Lung (tissue), 12 donors: Measurements from ENCODE around the gene POU4F1. TPM values are rescaled to one million over a fixed set of nuclear protein-coding genes. Genes with fewer than 3 reads are reported as not detected.

Experiments
- ATAC-seq: fragments of 200-7000 bp; cut with Tn5 transposase; one replicate; pipeline ENCODE4 v1.9.1; 2020; ENCODE audit warnings: moderate number of reproducible peaks; ENCODE audit not compliant: insufficient read depth, low FRiP score
- DNase-seq, 3 donors: peaks; one replicate each; pipeline ENCODE4 v3.0.0-alpha.2; 2013 to 2017
- H3K27ac ChIP-seq, 2 donors: one replicate each; pipeline ENCODE4 v1.5.1; 2013; ENCODE audit warnings: mild to moderate bottlenecking in 2 of 2, moderate library complexity in 2 of 2, control low read depth in 1 of 2, inconsistent platforms in 1 of 2, low read depth in 1 of 2, low read length in 1 of 2
- H3K27me3 ChIP-seq, 3 donors: one replicate each; pipeline ENCODE4 v1.5.1; 2013; ENCODE audit warnings: low read length in 2 of 3; ENCODE audit not compliant: control insufficient read depth in 3 of 3, insufficient read depth in 3 of 3
- H3K36me3 ChIP-seq, 4 donors: one replicate each; pipeline ENCODE4 v1.5.1; 2013; ENCODE audit warnings: low read length in 4 of 4, mild to moderate bottlenecking in 1 of 4, moderate library complexity in 1 of 4; ENCODE audit not compliant: control insufficient read depth in 4 of 4, insufficient read depth in 4 of 4
- H3K4me1 ChIP-seq, 5 donors: one replicate each; pipeline ENCODE4 v1.5.1; 2013; ENCODE audit warnings: low read length in 5 of 5, mild to moderate bottlenecking in 2 of 5, moderate library complexity in 1 of 5; ENCODE audit not compliant: control insufficient read depth in 5 of 5, insufficient read depth in 5 of 5
- H3K4me3 ChIP-seq: one replicate; pipeline ENCODE4 v1.5.1; 2013; ENCODE audit warnings: mild to moderate bottlenecking, control low read depth, moderate library complexity
- H3K9ac ChIP-seq, 2 donors: one replicate each; pipeline ENCODE4 v1.5.1; 2013; ENCODE audit warnings: low read length in 2 of 2, control low read depth in 1 of 2; ENCODE audit not compliant: insufficient read depth in 1 of 2
- H3K9me3 ChIP-seq, 4 donors: one replicate each; pipeline ENCODE4 v1.5.1; 2013; ENCODE audit warnings: low read length in 3 of 4, mild to moderate bottlenecking in 1 of 4, moderate library complexity in 1 of 4; ENCODE audit not compliant: control insufficient read depth in 4 of 4, insufficient read depth in 3 of 4
- WGBS, 2 donors: extraction: QIAGEN DNeasy Blood & Tissue Kit; methylation state at CpG; one replicate each; pipeline ENCODE4 v1.1.7; 2013; 5-methylcytosine and 5-hydroxymethylcytosine counted together
- polyA plus RNA-seq, 2 donors: library from polyadenylated mRNA; stranded (reverse); fragments of 200-250 nt; gene quantifications; one replicate each; pipeline ENCODE4 v1.2.1, GENCODE V29; 2013
- total RNA-seq, 2 donors: library from RNA; depleted of rRNA in 1 of 2; stranded (reverse); fragments of >200 nt in 1 of 2; gene quantifications; one replicate each; pipeline ENCODE4 v1.2.1, GENCODE V29; 2014 to 2021
- TF ChIP-seq, protein P1 (sequence below): IDR thresholded peaks from 2 replicates; pipeline ENCODE4 v1.5.1; 2012; ENCODE audit warnings: mild to moderate bottlenecking; ENCODE audit errors: control extremely low read depth, extremely low read depth
- donor health status: control.
- donor health status: control.
- donor health status: Bipolar disorder and iron deficiency.
- donor health status: healthy.
- donor health status: DM: yes; HTN: yes; CAD: no.

The POU4F1 gene
- total and polyA plus RNA-seq, 4 donors: not detected

- Histone ChIP-seq H3K9ac (no peak overlapping the region), H3K36me3 (no peaks in the 10 kb centered on the region), H3K4me3 (no peak overlapping the region), H3K27me3 (peaks cover 24 to 92% (median 89%) of the 10 kb centered on the region in 3 donors), H3K9me3 (peaks cover 0 to 10% (median 0%) of the 10 kb centered on the region in 4 donors), H3K27ac (no peak overlapping the region), H3K4me1 (peaks cover 0 to 27% (median 7%) of the 10 kb centered on the region in 5 donors)
- DNase-seq (peak in 1 of 3 donors; percentile 31), ATAC-seq (no peak)
- TF ChIP-seq, protein P1, sequence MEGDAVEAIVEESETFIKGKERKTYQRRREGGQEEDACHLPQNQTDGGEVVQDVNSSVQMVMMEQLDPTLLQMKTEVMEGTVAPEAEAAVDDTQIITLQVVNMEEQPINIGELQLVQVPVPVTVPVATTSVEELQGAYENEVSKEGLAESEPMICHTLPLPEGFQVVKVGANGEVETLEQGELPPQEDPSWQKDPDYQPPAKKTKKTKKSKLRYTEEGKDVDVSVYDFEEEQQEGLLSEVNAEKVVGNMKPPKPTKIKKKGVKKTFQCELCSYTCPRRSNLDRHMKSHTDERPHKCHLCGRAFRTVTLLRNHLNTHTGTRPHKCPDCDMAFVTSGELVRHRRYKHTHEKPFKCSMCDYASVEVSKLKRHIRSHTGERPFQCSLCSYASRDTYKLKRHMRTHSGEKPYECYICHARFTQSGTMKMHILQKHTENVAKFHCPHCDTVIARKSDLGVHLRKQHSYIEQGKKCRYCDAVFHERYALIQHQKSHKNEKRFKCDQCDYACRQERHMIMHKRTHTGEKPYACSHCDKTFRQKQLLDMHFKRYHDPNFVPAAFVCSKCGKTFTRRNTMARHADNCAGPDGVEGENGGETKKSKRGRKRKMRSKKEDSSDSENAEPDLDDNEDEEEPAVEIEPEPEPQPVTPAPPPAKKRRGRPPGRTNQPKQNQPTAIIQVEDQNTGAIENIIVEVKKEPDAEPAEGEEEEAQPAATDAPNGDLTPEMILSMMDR: no peak
- WGBS, 2 donors: 3 to 5% methylated on average over 58 of the region's 58 CpGs
Measured at GRCh38 chr13:78601124-78601873, 2.1 kb downstream of the POU4F1 start.

DNA sequence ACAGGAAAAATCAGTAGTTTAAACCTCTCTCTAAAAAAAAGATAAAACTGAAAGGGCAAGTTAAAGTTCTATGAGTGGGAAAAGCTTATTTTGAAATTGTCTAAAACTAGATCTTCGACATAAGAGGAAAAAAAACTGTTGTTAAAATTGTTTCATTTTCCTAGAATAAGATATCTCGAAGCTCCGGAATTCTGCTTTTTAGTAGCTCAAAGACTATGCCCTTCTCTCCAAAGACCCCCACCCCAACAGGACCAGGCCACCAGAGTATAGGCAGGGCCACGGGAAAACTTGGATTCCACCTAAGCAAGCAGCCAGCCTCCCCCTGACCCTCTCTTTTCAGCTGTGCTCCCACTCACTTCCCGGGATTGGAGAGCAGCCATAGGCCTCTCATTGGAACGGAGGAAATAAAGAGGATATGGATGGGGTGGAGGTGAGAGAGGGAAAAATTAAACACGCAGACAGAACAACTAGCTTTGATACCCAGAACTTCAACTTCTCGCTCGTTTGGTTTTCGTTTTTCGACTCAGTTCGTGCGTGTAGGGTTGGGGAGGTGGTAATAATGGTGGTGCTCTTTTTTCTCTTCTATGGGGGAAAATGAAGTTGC, 3.0 kb downstream of the POU4F1 start:
- H3K27me3 ChIP-seq: peaks cover 24 to 92% (median 88%) of the 10 kb centered on the region in 3 donors
- 12 to 19% methylated on average over 13 of the region's 13 CpGs for WGBS, 2 donors
- TF ChIP-seq, protein P1: no peak
- DNase-seq (peak in 1 of 3 donors; percentile 50), ATAC-seq (no peak)
- H3K9me3 ChIP-seq: peaks cover 0 to 10% (median 0%) of the 10 kb centered on the region in 4 donors
- H3K4me1 ChIP-seq: peaks cover 0 to 36% (median 7%) of the 10 kb centered on the region in 5 donors
- H3K4me3 ChIP-seq: no peak overlapping the region
- H3K27ac ChIP-seq: no peak overlapping the region
- H3K9ac ChIP-seq: no peak overlapping the region
- H3K36me3 ChIP-seq: no peaks in the 10 kb centered on the region

GRCh38 chr13:78599645-78600279, 3.6 kb downstream of the POU4F1 start:
- no peak overlapping the region for H3K4me3 ChIP-seq
- no peak overlapping the region for H3K9ac ChIP-seq
- peak in 1 of 3 donors; percentile 43 for DNase-seq
- H3K27ac ChIP-seq: no peak overlapping the region
- peaks cover 0 to 36% (median 7%) of the 10 kb centered on the region in 5 donors for H3K4me1 ChIP-seq
- H3K36me3 ChIP-seq: no peaks in the 10 kb centered on the region
- WGBS, 2 donors: 6 to 10% methylated on average over 6 of the region's 6 CpGs
- peaks cover 0 to 10% (median 0%) of the 10 kb centered on the region in 4 donors for H3K9me3 ChIP-seq
- no peak for ATAC-seq
- peaks cover 24 to 92% (median 88%) of the 10 kb centered on the region in 3 donors for H3K27me3 ChIP-seq
- TF ChIP-seq, protein P1: no peak
